NCI-H1417 (cell line): ENCODE results near the gene RIMS1.
"Not testable (repeated sequence)": the region's sequence is repeated elsewhere in the genome, so short reads cannot be mapped to it uniquely, and the experiment has no call there.

Experiments
- DNase-seq, 3 experiments: peaks; one replicate each; lab custom pipeline; 2025; lab: John Stamatoyannopoulos, UW

RIMS1 gene

GRCh38 chr6:72328775-72329174 is 442.4 kb downstream of the RIMS1 start:
- no peak for DNase-seq

DNA sequence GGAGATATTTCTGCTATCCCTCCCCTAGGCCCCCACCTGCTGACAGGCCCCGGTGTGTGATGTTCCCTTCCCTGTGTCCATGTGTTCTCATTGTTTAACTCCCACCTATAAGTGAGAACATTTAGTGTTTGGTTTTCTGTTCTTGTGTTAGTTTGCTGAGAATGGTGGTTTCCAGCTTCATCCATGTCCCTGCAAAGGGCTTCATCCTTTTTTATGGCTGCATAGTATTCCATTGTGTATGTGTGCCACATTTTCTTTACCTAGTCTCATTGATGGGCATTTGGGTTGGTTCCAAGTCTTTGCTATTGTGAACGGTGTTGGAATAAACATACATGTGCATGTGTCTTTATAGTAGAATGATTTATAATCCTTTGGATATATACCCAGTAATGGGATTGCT is 448.9 kb downstream of the RIMS1 start:
- DNase-seq, result not testable (repeated sequence)

DNA sequence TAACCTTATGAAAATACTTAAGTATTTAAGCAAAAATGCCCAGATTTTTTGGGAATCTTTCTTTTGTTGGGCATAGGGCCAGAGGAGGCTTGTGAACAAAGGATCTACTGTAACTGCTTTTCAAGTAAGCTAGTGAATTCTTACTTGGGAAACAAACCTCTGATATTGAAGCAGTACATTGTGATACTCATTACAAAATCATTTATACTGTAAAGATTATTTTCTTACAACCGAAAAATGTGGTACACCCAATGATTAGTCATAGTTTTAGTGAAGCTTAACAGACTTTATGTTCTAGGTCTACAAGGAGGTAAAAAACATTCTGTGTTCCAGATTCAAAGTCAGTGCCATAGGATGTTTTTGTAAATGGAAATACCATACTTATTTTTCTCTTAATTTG is 462.6 kb downstream of the RIMS1 start:
- DNase-seq, result no peak

DNA sequence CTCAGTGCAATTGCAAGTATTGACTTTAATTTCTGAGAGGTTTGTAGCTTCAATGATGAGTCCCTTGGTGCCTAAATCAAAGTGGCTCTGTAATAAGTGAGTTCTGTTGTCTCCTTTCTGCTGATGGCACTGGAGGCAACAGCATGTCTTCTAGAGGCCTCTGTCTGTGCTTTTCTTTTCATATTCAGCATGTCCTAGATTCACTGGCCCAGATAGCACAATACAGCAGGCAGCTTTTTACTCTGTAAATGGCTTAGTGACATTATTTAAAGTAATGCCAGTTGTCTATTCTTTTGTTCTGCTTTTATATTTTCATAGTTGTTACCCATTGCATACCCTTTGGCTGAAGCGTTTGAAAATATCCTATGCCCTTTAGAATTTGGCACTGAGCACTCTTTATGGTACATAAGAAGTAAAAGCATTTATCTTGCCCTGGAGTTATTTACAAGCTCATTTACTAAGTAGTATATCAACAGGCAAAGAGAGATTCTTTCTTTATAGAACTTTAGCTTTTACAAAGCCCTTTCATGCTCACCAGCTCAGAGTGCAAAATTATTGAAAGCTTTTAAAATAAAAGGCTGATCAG is 464.0 kb downstream of the RIMS1 start:
- no peak for DNase-seq

DNA sequence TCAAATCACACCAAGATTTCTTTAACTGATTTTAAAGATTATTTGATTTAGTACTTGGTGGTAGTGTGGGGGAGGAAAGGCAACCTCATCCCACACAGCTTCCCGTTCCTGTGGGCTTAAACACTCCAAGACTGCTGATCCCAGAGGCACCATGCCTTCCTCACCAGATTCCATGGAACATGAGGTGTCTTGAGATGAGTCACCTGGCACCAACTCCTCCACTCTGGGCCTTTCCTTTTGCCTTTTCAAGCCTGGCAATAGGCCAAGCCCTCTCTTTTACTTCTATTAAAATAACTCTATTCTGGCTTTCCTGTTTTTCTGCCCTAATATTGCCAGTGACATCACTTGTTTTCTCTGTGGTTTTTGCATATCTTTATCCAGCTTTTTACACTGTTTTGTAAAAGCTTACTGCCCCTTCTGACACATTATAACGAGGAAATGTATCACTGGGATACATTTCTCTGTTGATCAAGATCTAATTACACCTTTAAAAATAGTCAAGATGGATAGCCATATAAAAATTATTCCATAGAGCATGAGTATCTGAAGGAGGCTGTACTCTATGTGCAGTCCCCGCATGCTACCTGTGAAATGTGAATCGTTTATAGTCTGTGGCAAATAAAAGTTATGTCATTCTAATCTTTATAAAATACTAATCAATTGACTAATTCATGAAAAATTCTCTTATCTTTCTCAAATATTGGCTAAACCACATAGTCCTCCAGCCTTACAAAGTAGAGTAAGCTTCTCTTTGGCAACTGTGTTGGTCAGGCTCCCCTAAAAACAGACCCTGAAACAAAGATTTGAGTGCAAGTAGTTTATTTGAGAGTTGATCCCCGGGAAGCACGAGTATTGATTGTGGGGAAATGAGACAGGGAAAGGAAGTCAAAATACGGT is 477.7 kb downstream of the RIMS1 start:
- no peak for DNase-seq

- no peak for DNase-seq
Measured at GRCh38 chr6:72365773-72366172, 479.4 kb downstream of the RIMS1 start.

- DNase-seq, result no peak
Measured at GRCh38 chr6:72367439-72367838, 481.1 kb downstream of the RIMS1 start.

GRCh38 chr6:72371473-72371872 is 485.1 kb downstream of the RIMS1 start:
- DNase-seq, result no peak

- DNase-seq, result no peak
Measured at GRCh38 chr6:72374172-72374571, 487.8 kb downstream of the RIMS1 start.

DNA sequence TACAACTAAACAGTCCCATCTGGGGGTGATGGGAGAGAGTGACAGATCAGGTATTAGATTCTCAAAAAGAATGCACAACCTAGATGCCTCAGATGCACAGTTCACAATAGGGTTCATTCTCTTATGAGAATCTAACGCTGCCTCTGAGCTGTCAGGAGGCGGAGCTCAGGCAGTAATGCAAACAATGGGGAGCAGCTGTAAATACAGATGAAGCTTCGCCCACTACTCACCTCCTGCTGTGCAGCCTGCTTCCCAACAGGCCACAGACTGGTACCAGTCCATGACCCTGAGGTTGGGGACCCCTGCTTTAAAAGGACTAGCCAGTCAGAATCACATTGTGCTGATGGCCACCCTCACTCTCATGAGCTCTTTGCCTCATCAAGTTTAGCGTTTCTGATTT is 488.5 kb downstream of the RIMS1 start:
- peak in 2 of 3 experiments; percentile 48 to 83 for DNase-seq

DNA sequence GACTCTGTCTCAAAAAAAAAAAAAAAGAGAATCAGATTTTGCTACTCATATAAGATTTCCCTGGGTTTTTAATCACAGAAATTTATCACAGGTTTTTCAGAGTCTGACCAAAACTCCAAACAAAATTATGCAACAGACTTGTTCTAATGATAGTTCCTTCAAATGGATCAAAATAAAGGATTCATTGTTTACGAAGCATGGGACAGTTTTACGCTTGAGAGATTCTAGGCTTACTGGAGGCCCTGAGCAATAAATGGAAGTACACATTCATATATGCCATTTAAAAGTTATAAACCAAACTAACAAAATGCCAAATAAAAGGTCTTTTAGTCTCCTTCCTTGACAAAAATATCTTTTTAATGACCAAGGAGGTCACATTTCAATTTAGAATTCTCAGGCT is 490.4 kb downstream of the RIMS1 start:
- DNase-seq, result no peak

DNA sequence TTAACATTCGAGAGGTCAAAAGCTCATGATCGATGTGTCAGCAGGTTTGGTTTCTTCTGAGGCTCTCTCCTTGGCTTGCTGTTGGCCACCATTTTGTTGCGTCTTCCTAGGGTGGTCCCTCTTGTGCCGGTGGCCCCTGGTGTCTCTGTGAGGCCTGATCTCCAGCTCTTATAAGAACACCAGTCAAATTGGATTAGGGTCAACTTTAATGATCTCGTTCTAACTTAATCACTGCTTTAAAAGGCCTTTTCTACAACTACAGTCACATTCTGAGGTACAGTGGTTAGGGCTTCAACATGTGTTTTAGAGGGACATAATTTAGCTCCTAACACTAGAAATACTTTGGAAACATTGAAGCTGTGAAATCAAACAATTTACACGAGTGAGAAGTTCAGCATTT is 494.7 kb downstream of the RIMS1 start:
- no peak for DNase-seq

DNA sequence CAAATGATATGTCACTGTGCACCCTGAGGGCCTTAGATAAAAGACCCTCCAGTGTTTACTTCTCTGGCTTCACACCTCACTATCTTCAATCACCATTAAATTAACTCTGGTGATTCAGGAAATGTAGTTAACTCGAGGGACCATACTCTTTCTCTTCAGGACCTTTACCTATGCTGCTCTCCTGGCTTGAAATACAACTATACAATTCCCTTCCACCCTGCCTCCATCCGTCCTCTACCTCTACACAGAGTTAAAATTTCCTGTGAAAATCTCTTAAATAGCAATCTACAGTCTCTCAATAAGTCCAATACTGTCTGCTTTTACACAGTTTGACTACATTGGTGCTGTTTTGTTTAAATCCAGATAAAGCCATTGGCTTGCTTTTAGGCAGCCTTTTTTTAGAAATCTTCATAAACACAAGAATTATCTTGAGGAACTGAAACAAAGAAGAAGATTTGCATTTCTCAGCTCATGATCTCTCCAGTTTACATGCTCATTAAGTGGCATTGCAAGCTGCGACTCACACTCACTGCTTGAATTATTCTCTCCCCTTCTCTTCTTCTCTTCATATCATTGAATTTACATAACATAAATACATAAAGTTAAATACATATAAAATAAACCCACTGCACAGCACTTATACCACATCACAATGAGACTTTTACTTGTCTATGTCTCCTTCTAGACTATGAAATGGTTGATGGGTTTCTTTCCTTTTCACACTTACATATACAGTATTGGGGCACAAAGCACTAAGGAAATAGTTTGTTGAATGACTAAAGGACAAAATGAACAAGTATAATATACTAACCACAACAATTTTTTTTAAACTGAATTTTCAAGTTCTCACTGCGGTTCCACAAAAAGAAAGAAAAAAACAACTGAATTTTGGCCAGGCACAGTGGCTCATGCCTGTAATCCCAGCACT is 496.5 kb downstream of the RIMS1 start:
- peak in 1 of 3 experiments; percentile 9 for DNase-seq

DNA sequence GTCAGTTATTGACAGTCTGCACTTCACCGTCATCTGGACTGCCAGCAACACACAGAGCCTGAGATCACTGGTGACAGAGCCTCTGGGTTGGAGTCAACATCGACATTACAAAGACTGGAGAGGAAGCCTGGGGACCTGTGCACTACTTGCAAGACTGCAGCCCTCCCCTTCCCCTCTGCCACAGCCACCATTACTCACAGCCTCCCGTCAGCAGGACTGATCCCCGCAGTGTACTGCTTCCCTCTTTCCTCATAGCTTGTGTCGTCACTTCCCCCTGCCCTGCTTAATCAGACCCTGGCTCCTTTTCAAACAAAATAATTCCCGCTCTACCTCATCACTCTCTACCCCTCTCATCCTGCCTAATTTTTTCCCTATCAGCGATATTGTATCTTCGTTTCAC is 500.0 kb downstream of the RIMS1 start:
- DNase-seq, result no peak

DNA sequence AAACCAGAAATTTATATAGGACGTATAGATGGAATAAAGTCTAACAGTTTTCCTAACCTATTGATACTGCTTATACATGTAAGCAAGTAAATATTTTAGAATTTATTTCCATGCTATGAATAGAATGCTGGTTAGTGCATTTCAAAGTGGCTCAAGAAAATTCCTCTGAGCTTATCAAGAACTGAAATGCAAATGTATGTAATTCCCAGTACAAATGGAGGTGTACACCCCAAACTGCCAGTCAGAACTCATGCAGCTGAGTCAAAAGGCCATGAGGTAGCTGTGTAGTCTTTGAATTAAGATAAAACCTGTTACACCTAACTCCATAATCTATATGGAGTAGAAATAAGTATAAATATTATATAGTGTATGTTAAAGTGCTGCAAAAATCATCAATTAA is 503.3 kb downstream of the RIMS1 start:
- DNase-seq, result no peak

GRCh38 chr6:72390548-72390947 is 504.2 kb downstream of the RIMS1 start:
- no peak for DNase-seq

- DNase-seq, result no peak
Measured at GRCh38 chr6:72401865-72402264, 515.5 kb downstream of the RIMS1 start.

DNA sequence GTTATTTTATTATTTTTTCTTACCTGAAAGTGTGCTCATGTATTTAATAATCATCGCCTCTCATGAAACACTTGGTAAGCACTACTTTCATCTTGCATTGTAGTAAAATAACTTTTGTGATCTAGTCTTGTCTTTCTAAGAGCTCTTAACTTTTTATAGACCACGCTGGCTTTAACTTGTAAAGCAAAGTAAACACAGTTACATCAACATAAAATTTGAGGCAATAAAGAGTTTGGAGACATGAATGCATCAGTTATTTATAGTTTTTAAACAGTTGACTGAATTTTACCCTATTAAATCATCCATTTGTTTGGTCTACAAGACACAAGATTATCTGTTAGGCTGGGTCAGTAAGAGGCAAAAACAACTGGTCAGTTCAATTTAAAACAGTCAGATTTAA is 517.1 kb downstream of the RIMS1 start:
- DNase-seq, result peak in 1 of 3 experiments; percentile 47

GRCh38 chr6:72406517-72406916 is 520.2 kb downstream of the RIMS1 start:
- DNase-seq, result no peak

DNA sequence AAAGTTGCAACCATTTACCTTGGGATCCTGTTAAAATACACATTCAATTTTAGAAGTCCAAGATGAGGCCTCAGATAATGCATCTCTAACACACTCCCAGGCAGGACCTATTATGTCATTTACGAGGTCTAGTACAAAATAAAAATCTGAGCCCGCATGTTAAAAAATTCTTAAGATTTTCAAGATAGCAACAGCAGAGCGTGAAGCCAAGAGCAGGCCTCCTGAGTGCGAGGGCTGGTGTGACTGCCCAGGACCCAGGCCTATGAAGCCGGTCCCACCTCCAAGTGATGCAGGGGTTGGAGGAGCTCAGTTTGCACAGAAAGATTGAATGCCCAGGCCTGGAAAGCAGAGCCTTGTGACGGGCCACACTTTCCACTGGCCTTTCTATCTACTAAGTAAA is 524.4 kb downstream of the RIMS1 start:
- no peak for DNase-seq

- peak; percentile 65 to 85 (median 82) for DNase-seq
Measured at GRCh38 chr6:72411872-72412708, 525.7 kb downstream of the RIMS1 start.

DNA sequence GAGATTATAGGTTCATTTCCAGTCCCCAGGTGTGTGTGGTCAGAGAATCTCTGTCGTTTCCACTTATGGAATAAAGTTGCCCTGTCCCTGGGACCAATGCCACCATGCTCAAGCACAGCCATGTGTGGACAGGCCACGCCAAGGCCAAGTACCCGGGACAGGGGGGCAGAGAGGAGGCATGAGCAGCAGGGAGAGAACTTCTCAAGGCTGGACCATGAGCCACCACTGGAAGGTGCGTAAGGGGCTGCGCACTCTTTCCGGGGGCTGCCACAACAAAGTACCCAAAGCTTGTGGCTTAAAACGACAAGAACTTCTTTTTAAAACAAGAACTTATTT is 526.3 kb downstream of the RIMS1 start:
- no peak for DNase-seq
